GM19351 (cell line): Measurements from ENCODE around the gene FDCSP.
"Not testable (repeated sequence)": the region's sequence is repeated elsewhere in the genome, so short reads cannot be mapped to it uniquely, and the experiment has no call there.

Source experiments
- ATAC-seq: cut with Tn5 transposase; IDR thresholded peaks from one replicate; pipeline ENCODE4 v1.9.1; 2021; ENCODE audit warnings: mild to moderate bottlenecking, moderate library complexity; ENCODE audit not compliant: unreplicated experiment

Gene FDCSP

DNA sequence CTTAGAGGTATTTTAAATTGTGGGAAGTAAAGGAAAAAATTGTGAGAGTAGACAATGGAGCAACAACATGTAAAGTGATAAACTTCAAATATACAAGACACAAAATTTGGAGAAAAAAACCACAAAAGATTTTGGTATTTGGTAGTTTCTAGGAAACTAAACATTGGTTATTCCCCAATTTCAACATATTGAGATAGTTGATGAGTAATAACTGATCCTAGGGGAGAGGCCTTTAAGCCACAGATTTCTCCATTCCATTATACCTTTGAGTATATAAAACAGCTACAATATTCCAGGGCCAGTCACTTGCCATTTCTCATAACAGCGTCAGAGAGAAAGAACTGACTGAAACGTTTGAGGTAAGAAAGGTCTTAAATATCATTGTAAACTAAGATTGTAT, at the start of gene FDCSP:
Gene FDCSP (plus strand): TSS at position 301 of the 400 bp plus-strand sequence. CDS start 5,071 bp downstream, outside the sequence.
- no peak for ATAC-seq

DNA sequence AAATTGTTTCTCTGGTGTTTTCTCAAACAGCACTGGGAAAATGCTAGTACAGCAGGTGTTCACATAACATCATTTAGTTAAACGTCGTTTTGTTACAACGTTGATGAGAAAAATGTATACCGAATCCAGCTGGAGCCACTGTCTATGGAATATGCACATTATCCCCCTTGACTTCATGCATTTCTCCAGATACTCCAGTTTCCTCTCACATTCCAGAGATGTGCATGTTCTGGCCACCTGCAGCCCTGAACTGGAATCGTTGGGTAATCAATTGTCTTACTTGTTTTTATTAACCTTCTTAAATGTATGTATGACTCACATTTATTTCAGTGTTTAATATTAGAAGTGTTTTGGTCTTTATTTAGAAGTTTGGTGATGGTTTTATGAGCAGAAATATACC, 48.8 kb upstream of the FDCSP start:
- no peak for ATAC-seq

GRCh38 chr4:70178075-70178660, 47.8 kb upstream of the FDCSP start:
- no peak for ATAC-seq

DNA sequence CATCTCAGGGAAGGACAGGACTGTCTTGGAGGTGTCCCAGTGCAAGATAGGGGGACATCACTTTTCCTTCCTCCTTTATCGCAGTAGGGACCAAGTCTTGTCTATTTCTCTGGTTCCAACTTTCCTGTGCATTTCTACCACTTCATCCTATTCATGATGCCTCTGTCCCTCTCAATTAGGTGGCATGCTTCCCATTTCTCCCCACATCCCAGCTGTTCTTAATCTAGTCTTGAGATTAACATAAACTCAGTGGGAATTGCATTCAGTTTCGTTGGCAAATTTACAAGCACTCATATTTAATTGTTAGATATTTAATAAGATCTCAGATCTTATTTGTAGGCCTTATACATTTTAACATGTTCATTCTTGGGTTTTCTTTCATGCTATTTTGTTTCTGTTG, 46.1 kb upstream of the FDCSP start:
- ATAC-seq = no peak

DNA sequence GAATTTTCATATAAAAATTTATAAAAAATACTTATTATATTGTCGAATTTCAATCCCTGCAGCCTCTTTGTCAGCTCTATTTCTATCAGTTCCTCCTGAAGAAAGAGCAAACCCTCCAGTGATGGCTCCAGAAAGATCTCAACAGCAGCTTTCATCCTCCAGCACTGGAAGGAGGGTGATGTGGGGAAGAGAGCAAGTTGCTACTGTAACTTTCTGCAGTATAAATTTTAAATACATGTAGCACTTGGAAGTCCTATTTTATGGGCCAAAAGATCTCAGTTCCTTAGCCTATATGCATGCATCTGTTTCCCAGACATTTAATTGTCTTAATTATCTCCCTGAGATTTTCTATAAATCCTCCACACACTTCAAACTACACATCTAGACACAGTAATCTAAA, 44.1 kb upstream of the FDCSP start:
- no peak for ATAC-seq

DNA sequence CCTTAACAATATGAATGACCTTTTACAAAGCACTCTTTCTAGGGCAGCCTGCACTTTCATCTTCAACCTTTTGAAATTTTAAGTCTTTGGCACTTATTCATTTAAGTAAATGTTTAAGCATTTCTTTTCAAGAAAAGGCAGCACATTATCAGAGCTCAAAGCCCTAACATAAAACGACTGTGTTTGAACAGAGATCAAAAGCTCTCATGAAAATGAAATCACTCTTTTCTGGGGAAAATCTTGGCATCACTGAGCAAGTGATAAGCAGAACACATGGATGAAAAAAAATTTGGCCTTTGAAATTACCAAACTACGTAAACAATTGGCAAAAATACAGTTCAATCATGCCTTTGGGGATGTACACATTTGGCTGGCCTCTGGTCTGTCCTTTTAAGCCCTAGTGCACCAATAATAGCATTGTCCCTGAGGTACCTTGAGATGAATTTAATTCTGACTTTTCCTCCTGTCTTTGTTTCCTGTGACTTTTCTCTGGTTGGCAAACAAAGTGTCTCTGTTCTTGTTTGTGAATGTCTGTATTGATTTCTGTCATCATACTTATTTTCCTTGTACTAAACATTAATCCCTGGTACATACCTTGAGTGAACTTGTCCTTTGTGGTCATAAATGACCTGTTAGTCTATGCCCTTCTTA, 43.3 kb upstream of the FDCSP start:
- no peak for ATAC-seq

DNA sequence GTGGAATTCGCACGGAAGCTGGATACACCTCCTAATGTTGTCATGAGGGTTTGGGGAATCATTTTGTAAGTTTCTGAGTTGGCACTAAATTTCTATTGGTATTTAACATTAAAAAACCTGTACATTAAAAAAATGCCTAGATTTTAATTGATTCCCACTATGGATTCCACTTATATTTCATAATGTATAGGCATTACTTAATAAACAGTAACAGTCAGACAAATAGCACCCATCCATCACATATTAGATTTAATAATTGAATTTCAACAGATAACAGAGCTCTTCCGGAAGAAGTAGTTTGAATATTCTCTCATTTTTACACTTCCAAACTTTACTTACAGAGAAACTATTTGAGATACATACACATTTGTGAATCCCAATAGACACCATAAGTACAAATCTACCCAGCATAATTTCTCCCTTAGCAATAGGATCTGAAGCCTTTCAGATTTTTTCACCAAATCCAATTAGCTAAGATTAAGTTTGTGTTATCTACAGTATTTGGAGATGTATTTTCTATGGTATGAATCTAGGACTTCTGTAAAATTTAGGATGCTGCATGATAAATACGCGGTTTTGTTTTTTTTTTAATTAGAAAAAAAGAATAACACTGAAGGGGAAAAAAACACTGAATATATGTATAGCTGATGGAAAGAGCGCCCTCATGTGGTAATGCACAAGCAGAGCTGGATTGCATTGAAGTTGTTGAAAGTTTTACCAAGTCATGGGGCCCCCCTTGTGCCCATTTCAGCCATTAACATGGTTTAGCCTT, 42.6 kb upstream of the FDCSP start:
- peak; percentile 85 for ATAC-seq

- ATAC-seq = no peak
These were observed 42.0 kb upstream of the FDCSP start for GRCh38 chr4:70183940-70184246.

DNA sequence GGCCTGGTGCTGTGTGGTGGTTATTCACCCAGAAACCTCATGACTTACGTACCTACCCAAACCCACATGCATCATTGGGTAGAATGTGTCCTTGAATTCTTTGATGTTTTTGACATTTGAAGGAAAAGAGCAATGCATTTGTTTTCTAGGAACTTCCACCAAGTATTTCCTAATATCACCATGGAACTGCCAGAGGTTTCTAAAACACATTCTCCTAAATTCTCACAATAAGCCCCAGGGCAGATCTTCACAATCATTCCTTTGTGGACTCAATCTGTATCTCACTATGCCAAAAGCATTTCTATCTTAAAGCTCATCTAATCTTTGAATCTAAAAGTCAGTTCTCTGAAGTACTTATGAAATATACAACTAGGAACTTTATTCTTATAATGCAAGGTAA, 38.7 kb upstream of the FDCSP start:
- no peak for ATAC-seq

- ATAC-seq = no peak
These were observed 35.3 kb upstream of the FDCSP start for GRCh38 chr4:70190579-70190978.

- no peak for ATAC-seq
These were observed 34.3 kb upstream of the FDCSP start for GRCh38 chr4:70191647-70192046.

- ATAC-seq = no peak
These were observed 33.0 kb upstream of the FDCSP start for GRCh38 chr4:70192895-70193294.

DNA sequence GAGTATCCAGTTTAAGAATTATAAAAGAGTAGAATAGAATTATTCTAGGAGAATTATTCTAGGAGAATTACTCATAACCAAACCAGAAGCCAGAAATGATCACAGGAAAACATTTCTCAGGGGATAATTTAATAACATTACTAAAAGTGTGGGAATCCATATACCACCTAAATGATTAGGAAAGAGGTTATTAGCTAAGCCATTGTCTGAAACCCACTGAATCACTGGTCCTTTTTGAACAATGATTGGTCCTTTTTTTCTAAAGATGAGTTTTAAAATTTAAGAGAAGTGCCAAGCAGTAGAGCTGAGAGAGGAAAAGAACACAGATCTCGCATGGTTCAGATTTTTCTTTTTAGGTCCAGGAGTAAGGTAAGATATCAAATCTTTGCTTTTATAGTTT, 30.5 kb upstream of the FDCSP start, which contains the start of gene ODAM:
Gene ODAM (plus strand): TSS at position 301 of the 400 bp plus-strand sequence. CDS start 819 bp downstream, outside the sequence.
- no peak for ATAC-seq

GRCh38 chr4:70196857-70197256, 29.1 kb upstream of the FDCSP start:
- no peak for ATAC-seq

GRCh38 chr4:70197842-70198241, 28.1 kb upstream of the FDCSP start:
- ATAC-seq = no peak

DNA sequence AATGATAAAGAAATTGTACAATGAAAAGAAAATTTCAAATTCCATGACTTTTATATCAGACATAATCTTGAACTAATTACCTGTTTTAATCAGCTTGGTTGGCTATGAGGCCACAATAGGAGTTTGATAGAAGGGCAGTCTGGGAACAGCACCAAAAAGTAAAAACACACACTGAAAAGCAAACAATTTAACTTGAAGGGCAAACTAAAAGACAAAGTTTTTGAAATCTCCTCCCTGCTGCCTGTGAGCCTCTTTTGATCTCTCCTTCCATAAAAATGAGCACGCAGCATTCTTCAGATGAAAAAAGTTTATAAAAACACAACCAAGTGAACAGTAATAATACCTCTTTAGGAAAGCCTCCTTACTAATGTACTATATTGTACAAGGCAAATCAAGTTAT, 22.3 kb upstream of the FDCSP start:
- ATAC-seq = no peak

DNA sequence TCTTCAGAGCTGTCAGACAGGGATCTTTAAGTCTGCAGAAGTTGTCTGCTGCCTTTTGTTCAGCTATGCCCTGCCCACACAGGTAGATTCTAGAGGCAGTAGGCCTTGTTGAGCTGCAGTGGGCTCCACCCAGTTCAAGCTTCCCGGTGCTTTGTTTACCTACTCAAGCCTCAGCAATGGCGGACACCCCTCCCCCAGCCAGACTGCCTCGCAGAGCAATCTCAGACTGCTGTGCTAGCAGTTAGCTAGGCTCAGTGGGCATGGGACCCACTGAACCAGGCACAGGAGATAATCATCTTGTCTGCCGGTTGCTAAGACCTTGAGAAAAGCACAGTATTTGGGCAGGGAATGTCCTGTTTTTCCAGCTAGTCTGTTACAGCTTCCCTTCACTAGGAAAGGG, 13.2 kb upstream of the FDCSP start:
- ATAC-seq = not testable (repeated sequence)

GRCh38 chr4:70216109-70216508, 9.8 kb upstream of the FDCSP start:
- not testable (repeated sequence) for ATAC-seq

DNA sequence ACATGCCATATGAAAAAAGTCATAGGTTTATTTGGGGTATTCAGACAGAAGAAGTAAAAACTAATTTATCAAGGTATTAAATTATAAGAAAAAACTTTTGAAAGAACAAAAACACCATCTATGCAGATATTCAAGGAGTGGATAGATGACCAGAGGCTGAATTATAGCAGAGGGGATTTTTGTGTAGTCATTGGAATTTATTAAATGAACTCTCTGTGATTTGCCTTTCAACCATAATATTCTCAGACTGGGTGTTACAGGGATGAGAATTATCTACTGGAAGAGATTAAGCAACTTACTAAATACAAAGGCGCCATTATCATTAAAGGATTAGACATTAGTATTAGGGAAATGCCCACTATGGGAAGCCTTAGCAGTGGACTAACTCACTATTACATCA, 9.4 kb upstream of the FDCSP start:
- not testable (repeated sequence) for ATAC-seq

DNA sequence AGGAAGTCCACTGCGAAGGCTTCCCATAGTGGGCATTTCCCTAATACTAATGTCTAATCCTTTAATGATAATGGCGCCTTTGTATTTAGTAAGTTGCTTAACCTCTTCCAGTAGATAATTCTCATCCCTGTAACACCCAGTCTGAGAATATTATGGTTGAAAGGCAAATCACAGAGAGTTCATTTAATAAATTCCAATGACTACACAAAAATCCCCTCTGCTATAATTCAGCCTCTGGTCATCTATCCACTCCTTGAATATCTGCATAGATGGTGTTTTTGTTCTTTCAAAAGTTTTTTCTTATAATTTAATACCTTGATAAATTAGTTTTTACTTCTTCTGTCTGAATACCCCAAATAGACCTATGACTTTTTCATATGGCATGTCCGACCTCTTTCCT, 4.5 kb upstream of the FDCSP start:
- not testable (repeated sequence) for ATAC-seq

DNA sequence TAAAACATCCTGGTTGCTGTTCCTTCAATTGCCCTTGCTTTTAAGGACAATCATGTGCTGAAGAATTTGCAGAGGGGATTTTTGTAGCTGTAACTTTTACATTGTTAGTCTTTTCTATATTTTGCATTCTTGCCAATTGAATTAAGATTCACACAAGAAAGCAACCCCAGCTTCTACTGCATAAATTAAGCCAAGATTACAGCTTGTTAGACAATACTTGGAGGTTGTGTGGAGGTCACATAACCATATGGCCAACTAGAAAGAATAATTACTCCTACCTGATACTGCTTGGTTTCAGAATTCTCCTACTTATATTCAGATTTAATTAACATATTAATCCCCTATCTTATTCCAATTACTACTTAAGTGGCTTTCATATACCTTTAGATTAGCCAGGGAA, 4.1 kb upstream of the FDCSP start:
- ATAC-seq = not testable (repeated sequence)

GRCh38 chr4:70236125-70236524, 10.2 kb downstream of the FDCSP start:
- ATAC-seq = no peak
